Measurements from ENCODE around the gene USP25. TPM values are rescaled to one million over a fixed set of nuclear protein-coding genes. Genes with fewer than 3 reads are reported as not detected.

USP25 gene
- total RNA-seq, 1 donor = 56.1 TPM

DNA sequence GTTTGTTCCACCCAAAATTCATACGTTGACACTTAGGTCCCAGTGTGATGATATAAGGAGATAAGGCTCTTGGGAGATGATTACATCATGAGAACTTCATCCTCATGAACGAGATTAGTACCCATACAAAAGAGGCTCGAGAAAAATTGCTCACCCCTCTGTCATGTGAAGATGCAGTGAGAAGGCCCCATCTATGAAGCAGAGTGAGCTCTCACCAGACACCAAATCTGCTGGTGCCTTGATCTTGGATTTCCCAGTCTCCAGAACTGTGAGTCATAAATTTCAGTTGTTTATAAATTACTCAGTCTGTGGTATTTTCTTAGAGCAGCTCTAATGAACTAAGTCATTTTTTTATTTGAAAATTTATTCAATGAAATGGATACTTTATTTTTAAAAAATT is 42.6 kb upstream of the USP25 start:
- no peaks in the 10 kb centered on the region for H3K27me3 ChIP-seq (ENCODE audit: insufficient read depth, low read length)
- H3K4me2 ChIP-seq (ENCODE audit: insufficient read depth, low read length) = no peak overlapping the region
- no peak overlapping the region for H3K4me3 ChIP-seq (ENCODE audit: insufficient read depth, low read length)
- DNase-seq (ENCODE audit: insufficient read length, low spot score, missing footprints) = peak; percentile 57
- TF ChIP-seq, protein P1, sequence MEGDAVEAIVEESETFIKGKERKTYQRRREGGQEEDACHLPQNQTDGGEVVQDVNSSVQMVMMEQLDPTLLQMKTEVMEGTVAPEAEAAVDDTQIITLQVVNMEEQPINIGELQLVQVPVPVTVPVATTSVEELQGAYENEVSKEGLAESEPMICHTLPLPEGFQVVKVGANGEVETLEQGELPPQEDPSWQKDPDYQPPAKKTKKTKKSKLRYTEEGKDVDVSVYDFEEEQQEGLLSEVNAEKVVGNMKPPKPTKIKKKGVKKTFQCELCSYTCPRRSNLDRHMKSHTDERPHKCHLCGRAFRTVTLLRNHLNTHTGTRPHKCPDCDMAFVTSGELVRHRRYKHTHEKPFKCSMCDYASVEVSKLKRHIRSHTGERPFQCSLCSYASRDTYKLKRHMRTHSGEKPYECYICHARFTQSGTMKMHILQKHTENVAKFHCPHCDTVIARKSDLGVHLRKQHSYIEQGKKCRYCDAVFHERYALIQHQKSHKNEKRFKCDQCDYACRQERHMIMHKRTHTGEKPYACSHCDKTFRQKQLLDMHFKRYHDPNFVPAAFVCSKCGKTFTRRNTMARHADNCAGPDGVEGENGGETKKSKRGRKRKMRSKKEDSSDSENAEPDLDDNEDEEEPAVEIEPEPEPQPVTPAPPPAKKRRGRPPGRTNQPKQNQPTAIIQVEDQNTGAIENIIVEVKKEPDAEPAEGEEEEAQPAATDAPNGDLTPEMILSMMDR (IDR thresholded peaks at IDR 0.05; ENCODE audit: extremely low read depth, low read depth, low read length) = no peak
- H3K9me3 ChIP-seq (ENCODE audit: low read depth, low read length) = peaks cover 8% of the 10 kb centered on the region
- no peak overlapping the region for H2AFZ ChIP-seq (ENCODE audit: low read length)
- H3K79me2 ChIP-seq (ENCODE audit: insufficient read depth, low read length) = no peaks in the 10 kb centered on the region
- H3K4me1 ChIP-seq (ENCODE audit: insufficient read depth, low read length) = peaks cover 27% of the 10 kb centered on the region
- no peaks in the 10 kb centered on the region for H3K36me3 ChIP-seq (ENCODE audit: insufficient read depth, low read length)
- H3K27ac ChIP-seq (ENCODE audit: low read depth, low read length) = peak overlapping the region; percentile 54
- H4K20me1 ChIP-seq (ENCODE audit: insufficient read depth, low read length) = no peaks in the 10 kb centered on the region

DNA sequence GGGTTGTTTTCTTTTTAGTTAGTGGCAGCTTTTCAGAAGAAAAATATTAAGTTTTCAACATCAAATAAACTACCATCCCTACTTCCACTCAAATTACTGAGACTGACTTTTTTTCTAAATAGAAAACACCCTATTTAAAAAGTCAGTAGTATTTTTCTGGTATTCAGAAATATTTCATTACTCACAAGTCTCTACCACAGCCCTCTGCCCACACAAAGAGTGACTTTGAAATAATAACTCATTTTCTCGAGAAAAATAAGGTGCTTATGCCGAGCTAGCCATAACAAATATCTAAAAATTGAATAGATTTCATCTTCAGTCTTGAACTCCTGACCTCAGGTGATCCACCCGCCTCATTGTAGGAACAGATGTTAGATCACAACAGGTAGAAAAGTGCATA is 41.8 kb upstream of the USP25 start:
- Histone ChIP-seq H3K27ac (ENCODE audit: low read depth, low read length) (peak overlapping the region; percentile 54), H3K9me3 (ENCODE audit: low read depth, low read length) (peaks cover 8% of the 10 kb centered on the region), H3K36me3 (ENCODE audit: insufficient read depth, low read length) (no peaks in the 10 kb centered on the region), H2AFZ (ENCODE audit: low read length) (no peak overlapping the region), H3K4me3 (ENCODE audit: insufficient read depth, low read length) (peak overlapping the region; percentile 9), H3K27me3 (ENCODE audit: insufficient read depth, low read length) (no peaks in the 10 kb centered on the region), H3K79me2 (ENCODE audit: insufficient read depth, low read length) (no peaks in the 10 kb centered on the region), H4K20me1 (ENCODE audit: insufficient read depth, low read length) (no peaks in the 10 kb centered on the region), H3K4me1 (ENCODE audit: insufficient read depth, low read length) (peaks cover 24% of the 10 kb centered on the region), H3K4me2 (ENCODE audit: insufficient read depth, low read length) (peak overlapping the region; percentile 71)
- no peak for DNase-seq (ENCODE audit: insufficient read length, low spot score, missing footprints)
- TF ChIP-seq, protein P1 (IDR thresholded peaks at IDR 0.05; ENCODE audit: extremely low read depth, low read depth, low read length) = no peak

DNA sequence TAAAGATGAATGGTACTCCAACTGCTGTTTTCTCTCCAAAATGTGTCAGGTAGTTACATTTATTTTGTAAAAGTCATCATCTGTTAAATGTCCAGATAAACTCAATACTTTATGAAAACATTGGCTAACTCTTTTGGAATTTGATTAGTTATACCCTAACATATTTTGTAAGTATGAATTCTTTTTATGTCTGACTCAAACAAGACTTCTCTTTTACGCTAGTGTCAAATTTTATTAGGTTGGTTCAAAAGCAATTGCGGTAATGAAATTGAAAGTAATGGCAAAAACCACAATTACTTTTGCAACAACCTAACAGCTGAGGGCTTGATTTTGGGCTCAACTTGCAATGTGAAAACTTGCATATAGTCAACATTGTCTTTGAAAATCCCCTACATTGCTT is 41.0 kb upstream of the USP25 start:
- DNase-seq (ENCODE audit: insufficient read length, low spot score, missing footprints) = no peak

DNA sequence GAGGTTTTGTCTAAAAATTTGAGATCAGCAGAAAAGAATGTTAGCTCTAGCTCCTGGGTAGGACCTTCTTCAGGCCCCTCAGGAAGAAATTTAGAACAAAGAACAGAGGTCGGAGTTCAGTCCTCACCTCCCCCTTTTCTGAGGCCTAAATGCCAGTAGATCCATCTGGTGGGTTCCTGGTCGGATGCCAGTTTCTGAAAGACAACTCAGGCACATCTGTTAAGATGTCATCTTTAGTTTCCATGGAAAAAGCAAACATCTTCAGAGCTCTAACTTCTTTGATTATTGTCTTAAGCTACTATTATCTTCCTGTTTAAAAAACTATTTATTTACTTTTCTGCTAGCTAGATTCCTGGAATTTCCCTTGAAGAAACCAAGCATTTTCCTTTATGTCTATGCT is 37.1 kb upstream of the USP25 start:
- Histone ChIP-seq H3K9me3 (ENCODE audit: low read depth, low read length) (no peaks in the 10 kb centered on the region), H3K4me3 (ENCODE audit: insufficient read depth, low read length) (no peak overlapping the region), H3K4me2 (ENCODE audit: insufficient read depth, low read length) (no peak overlapping the region), H3K4me1 (ENCODE audit: insufficient read depth, low read length) (peaks cover 17% of the 10 kb centered on the region), H3K27me3 (ENCODE audit: insufficient read depth, low read length) (no peaks in the 10 kb centered on the region), H4K20me1 (ENCODE audit: insufficient read depth, low read length) (no peaks in the 10 kb centered on the region), H3K79me2 (ENCODE audit: insufficient read depth, low read length) (no peaks in the 10 kb centered on the region), H3K36me3 (ENCODE audit: insufficient read depth, low read length) (no peaks in the 10 kb centered on the region), H2AFZ (ENCODE audit: low read length) (no peak overlapping the region), H3K27ac (ENCODE audit: low read depth, low read length) (no peak overlapping the region)
- TF ChIP-seq, protein P1 (IDR thresholded peaks at IDR 0.05; ENCODE audit: extremely low read depth, low read depth, low read length) = no peak
- no peak for DNase-seq (ENCODE audit: insufficient read length, low spot score, missing footprints)

More for the DNA sequence above, 41.0 kb upstream of the USP25 start:
- Histone ChIP-seq H3K36me3 (ENCODE audit: insufficient read depth, low read length) (no peaks in the 10 kb centered on the region), H4K20me1 (ENCODE audit: insufficient read depth, low read length) (no peaks in the 10 kb centered on the region), H3K4me2 (ENCODE audit: insufficient read depth, low read length) (peak overlapping the region; percentile 71), H3K4me3 (ENCODE audit: insufficient read depth, low read length) (no peak overlapping the region), H3K4me1 (ENCODE audit: insufficient read depth, low read length) (peaks cover 21% of the 10 kb centered on the region), H3K79me2 (ENCODE audit: insufficient read depth, low read length) (no peaks in the 10 kb centered on the region), H2AFZ (ENCODE audit: low read length) (no peak overlapping the region), H3K9me3 (ENCODE audit: low read depth, low read length) (peaks cover 8% of the 10 kb centered on the region), H3K27me3 (ENCODE audit: insufficient read depth, low read length) (no peaks in the 10 kb centered on the region), H3K27ac (ENCODE audit: low read depth, low read length) (peak overlapping the region; percentile 54)
- TF ChIP-seq, protein P1 (IDR thresholded peaks at IDR 0.05; ENCODE audit: extremely low read depth, low read depth, low read length) = no peak
